HK-2 (cell line): ENCODE results near the gene PLEKHA7.
"Not testable (repeated sequence)": the region's sequence is repeated elsewhere in the genome, so short reads cannot be mapped to it uniquely, and the experiment has no call there.

Source experiments
- DNase-seq: peaks from one replicate; pipeline ENCODE4 v3.0.0-alpha.2; 2018; ENCODE audit not compliant: unreplicated experiment

The PLEKHA7 gene

DNA sequence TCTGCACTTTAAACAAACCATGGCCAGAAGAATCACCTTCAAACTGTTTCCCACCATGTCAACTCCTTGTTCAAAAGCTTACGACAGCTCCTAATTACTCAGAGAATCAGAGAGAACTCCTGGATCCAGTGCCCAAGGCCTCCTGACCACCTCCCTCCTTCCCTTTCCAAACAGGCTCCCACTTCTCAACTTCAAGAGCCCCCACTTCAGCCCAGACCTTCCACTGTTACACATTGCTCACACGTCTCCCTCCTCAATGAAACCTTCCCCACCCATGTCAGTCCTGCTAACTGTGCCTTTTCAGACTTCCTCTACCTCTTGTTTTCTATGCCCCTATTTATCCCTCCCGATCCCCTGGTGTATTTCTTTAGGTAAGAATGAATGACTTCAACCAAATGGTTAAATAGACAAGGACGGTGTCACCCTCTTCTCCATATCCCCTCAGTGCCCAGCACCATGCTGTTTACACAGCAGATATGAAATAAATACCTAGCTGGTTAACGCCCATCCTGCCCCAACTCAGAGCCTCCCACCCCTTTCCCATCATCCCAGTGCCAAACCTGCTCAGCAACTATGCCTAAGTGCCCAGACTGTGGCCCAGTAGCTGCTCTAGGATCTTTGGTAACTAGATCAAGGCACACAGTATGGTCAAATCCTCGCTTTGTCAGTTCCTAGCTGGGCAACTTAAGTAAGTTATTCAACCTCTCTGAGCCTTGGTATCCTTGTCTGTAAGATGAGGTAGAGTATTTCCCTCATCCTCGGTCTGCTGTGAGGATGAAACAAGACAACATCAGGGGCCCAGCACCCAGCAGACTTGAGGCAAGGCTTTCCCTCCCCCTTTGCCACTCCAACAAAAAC is 36.8 kb downstream of the PLEKHA7 start:
- no peak for DNase-seq

DNA sequence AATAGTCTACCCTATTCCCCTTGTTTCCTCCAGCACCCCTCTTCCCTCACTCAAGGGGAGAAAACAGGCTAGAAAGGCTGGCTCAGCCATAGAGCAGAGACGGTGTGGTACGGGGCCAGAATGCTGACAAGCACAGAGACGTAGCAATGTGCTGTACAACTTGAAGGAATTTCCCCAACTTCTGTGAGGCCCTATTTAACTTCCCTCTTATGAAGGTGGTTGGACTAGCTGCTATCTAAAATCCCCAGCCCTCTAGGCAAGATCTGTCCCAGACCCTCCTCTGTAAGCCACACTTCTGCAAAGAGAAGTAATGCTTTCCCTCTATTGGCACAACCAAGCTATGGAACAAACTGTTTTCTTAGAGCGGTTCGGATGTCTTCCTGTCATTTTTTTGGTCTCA is 37.8 kb downstream of the PLEKHA7 start:
- DNase-seq = no peak

DNA sequence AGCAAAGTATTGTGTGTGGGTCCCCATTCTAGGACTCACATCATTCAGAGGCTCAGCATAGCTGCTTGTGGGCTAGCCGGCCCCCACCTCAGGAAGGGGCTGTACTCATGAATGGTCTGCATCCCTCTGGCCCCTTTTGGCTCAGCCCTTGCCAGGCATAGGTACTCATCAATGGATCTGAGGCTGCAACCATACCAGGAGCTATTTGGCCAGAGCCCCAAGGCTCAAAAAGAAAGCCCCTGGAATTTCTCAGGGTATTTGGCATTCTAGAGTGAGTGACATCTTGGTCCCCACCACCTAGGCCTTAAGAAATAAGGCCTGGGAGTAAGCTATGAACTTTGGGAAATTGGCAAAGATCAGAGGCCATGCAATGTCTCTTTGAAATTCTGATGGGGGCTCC is 38.3 kb downstream of the PLEKHA7 start:
- DNase-seq = no peak

DNA sequence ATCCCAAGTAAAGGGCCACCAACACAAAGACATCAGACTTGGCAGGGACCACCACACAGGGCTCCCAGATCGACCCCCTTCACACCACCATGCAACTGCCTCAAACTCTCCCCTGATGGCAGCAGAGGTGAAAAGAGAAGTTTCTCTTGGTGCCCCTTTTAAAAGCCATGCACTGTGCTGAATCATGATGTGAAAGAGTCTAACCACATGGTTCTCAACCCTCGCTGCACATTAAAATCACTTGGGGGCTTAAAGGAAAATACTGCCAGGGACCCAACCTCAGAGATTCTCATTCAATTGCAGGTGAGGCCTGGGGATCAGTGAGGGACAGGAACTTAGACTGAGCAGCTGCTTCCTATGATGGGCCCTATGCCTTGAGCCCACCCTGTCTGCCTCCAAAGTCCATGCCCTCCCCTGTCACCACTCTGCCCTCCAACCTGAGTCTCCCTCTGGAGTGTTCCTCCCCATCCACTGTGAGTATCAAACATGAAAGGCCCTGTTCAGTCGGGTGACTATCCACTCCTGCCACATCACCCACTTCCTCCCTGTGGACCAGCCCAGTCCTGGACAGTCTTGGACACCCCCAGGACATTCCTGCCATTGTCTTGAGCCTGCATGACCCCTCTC is 40.8 kb downstream of the PLEKHA7 start:
- no peak for DNase-seq

DNA sequence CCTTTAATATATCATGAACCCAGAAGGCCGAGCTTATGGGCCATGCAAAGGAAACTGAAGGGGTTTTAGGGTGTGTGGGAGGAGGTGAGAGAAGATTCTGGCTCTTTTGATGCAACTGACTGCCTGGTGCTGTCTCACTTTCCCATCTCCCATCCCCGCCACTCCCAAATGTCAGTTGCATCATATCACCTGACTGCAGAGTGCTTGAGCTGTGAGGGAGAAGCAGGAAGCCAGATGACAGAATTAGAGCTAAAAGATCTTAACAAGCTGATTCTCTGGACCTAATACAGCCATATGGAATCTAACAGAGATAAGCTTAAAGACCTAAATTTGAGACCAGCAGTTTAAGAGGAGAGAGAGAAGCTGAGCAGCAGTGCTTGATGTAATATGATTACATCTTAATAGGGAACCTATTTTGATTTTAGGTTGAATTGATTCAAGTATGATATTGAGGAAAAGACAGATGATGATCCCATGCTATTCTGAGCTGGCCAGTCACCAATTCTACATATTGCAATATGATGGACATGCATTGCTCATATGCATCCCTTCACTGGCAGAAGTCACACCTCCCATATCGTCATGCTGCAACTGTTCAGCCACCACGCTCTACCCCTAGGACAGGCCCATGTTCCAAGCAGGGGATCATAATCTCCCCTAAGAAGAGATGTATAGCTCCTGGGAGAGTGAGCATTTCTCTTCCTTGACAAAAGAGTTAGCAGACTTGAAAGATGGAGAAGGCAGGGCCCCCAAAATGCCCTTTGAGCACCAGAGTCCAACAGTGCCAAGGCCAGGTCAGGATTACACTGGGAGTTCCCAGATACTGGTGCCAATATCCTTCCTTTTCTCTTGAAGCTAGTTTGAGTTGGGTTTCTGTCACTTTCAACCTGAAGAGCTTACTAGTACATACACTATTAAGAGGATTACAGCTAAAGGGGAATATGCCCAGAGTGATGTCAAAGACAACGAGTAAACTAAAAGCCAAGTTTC is 44.9 kb downstream of the PLEKHA7 start:
- DNase-seq = no peak

DNA sequence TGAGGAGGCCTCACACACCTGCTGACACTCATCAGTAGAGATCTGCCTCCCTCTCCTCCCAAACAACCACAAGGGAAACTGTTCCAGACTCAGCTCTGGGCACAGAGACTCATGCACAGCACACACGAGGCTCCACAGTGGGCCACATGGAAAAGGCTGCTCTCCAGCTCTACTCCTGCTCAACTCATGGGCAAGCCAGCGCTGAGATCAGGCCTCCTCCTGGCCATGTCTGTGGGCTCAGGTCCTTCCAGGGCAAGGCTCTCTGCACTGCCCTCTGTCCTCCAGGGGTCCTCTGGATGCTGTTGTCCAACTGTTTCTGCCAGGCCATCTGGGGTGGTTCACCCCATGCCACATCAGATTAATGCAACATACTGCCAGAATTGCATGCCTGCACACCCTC is 46.0 kb downstream of the PLEKHA7 start:
- DNase-seq = no peak

DNA sequence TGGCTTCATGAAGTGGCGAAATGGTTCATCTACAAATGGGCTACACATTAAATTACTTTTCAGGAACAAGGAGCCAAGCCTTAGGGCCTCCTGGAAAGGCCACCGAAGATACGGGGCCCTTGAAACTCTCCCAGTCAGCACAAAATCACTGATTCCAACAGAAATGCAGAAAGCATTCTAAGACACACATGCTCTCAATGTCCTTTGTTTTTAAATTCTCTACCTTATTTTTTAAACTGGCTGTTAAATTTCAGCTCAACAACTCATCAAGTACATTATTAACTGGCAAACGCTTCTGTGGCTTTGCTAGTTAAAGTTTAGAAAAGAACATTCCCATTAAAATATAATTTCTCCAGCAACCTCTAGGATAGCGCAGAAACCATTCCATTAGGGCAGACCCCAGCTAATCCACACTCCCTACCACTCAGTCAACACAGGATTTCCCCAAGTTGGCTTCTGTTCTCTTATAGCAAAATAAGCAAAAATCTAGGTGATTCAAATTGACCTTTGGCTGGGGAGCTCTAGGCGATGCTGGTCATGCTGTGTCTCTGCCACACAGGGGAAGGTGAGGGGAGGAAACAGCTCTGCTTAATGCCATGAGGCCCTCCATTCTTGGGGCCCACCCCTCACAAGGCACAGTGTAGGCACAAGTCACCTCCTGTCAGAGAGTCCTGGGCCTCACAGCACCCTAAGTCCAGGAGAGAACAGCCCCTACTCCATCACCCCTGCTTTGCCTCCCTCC is 47.1 kb downstream of the PLEKHA7 start:
- peak; percentile 12 for DNase-seq

DNA sequence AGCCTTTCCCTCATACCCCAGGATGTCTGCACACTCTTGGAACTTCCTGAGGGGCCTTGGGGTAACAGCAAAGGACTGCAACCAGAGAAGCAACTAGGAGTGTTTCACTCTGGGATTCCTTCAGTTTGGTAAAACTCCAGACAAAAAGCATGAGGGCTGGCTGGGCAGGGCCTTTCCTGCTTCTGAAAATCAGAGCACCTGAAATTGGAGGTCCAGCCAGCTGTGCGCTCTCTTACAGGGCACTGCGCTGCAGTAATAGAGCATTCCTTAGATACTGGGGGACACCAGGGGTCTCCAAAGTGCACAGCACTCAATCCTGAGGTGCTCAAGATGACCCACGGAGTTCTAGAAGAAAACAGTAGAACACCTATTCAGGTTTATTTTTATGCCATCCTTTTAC is 49.7 kb downstream of the PLEKHA7 start:
- DNase-seq = no peak

DNA sequence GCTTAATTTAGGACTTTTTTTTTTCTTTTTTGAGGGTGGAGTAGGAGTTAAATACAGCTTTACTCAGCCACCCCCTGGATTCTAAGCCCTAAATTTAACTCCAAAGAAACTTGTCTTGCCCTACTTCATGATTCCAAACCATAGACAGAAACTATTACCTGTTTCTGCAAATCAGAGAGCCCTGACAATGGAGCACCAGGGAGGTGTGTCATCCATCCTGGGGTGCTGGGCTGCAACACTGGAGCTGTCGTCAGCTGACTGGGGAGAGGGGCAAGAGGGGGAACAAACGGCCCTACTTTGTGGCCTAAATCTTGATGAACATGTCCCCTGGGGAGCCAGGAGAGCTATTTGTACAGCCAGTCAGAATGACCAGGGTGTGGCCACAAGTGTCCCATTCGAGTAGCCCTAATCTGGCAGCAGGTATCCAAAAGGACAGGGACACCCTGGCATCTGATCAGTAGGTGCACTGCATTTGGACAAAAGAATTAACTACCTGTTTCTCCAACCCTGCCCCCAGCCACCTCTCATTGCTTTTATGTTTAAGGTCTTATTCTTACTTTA is 50.8 kb downstream of the PLEKHA7 start:
- no peak for DNase-seq

DNA sequence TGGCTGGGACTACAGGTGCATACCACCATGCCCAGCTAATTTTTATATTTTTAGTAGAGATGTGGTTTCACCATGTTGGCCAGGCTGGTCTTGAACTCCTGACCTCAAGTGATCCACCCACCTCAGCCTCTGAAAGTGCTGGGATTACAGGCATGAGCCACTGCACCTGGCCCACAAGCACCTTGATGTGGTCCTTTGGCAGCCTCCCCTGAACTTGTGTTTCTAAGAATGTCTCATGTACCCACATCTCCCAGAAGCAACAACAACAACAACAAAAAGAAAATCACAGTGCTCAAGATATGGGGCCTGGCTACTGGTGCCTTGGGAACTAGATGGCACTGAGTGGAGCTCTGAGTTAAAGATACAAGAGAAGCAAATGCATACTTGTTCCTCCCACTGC is 51.6 kb downstream of the PLEKHA7 start:
- not testable (repeated sequence) for DNase-seq

DNA sequence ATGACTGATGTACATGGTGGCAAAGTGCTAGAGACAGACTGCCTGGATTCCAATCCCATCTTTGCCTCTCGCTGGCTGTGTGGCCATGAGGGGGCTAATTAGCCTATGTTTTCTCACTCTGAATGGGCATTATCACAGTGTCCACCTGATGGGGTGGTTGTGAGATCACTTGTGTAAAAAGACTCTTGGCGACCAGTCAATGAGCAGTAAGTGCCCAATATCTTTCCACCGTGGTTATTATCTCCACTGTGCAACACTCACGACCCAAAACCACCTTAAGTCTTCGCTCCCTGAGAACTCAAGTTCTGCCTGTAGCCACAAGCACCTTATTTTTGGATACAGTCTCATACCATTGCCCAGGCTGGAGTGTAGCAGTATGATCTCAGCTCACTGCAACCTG is 52.1 kb downstream of the PLEKHA7 start:
- DNase-seq = no peak

DNA sequence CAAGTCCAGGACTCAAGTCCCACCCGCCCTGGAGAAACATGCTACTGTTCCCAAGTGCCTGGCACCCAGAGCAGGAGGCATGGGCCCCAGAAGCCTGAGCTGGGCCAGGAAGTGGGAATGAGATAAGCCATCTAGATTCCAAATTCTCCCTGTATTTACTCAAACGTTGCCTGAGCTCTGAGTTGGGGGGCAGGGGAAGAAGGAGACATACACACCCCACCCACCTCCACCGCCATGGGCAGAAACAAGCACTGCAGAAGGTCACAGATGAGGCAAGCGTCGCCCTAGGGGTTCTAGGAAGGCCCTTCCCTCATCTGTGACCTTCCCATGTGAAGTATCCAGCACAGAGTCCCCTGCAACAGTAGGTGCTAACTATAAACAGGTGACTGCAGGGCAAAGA is 54.0 kb downstream of the PLEKHA7 start:
- no peak for DNase-seq

DNA sequence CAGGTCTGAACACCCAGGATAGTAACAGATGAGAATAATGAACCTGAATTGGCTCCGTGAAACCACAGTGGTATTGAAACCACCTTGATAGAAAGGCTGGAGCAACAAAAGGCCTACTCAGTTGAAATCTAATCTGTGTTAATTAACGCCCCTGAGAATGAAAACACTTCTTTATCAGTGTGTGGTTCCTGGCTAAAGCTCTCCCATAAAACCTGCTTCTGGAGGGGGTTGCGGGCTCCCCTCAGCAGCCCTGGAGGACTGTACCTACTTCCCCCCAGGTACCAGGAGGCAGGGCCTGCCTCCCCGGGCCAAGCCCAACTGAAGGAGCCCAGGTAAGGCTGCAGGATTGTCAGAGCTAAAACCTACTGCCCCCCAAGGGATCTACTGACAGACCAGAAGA is 54.6 kb downstream of the PLEKHA7 start:
- DNase-seq = no peak

DNA sequence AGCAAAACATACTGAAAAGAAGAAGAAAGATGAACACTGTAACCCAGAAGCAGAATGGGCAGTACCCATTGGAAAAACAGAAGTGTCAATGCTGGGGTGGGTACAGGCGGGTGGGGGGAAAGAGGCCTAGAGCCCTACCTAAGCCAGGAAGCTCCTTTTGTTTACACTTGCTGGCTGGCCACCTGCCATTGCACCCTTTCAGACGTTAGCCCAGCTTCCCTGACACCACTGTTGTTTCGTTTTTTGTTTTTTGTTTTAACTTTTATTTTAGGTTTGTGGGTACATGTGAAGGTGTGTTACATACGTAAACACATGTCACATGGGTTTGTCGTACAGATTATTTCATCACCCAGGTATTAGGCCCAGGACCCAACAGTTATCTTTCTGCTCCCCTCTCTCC is 55.4 kb downstream of the PLEKHA7 start:
- no peak for DNase-seq

DNA sequence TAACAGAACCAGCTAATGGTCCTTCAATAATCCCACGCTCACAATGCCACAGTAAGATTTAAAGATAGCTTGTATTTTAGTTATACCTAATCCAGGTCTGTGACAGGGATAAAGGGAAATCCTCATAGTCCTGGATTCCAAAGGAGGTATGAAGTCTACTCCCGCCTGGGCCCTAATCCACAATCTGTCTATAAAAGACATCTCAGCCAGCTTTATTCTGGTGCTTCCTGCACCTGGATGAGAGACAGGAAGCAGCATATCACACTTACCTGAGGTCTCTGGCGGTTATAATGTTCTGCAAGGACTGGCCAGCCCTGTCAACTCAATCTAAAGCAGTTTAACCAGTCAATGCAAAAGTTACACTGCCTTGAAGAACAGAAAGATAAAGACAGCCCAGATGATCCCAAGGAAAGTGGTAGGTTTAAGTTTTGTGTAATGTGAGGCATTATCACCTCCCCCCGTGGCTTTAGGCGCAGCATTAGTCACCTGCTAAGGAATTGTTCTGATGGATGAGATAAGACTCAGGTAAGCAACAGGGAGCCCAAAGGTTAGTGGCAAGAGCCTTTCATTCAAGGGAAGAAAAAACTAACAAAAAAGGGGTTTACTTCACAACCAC is 57.6 kb downstream of the PLEKHA7 start:
- no peak for DNase-seq

DNA sequence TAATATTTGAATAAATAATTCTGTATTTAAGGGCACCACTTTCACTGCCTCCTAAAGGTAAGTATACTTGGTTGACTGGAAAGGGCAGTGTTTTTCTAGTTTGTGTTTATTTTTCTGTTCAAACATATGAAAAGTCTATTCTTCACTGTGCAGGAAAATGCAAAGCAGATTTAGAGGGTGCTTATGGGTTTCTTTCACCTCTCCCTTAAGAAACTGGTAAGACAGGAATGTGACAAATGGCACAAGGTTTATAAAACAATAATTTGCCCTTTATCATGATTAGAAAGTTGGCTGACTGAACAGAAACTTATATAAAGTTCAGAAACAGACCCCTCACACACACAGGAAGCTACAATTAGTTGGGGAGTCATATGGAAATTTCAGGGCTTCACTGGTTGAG is 60.6 kb downstream of the PLEKHA7 start:
- DNase-seq = no peak

DNA sequence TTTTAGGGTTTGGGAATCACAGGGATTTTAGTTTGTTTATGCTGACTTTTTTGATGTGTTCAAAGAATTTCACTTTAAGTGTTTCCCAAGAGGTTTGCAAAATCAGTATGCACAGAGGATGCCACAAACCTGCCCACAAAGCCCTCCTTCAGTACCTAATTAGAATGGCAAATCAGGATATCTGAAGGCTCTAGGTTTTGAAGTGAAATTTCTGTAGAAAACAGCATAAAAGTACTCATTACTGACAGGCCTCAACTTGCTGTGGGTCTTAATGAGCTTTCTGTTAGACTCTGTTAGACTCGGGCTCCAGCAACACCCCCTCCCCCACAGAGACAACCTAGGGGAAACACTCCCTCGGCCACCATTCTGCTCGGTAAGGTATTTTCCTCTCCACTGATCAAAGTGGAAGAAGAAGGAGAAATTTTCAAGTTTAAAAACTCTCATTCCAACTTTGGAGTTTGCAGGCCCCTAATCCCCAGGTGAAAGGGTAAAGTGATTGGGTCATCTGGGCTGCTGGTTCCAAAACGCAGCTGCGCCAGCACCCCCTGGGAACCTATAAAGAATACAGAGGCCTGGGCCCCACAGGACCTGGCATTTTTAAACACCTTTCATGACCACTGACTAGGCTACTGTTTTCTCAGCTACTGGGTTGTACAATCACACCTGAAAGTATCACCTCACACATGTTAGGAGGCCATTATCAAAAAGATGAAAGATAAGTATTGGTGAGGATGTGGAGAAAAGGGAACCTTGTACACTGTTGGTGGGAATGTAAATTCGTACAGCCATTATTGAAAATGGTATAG is 67.5 kb downstream of the PLEKHA7 start:
- DNase-seq = no peak

DNA sequence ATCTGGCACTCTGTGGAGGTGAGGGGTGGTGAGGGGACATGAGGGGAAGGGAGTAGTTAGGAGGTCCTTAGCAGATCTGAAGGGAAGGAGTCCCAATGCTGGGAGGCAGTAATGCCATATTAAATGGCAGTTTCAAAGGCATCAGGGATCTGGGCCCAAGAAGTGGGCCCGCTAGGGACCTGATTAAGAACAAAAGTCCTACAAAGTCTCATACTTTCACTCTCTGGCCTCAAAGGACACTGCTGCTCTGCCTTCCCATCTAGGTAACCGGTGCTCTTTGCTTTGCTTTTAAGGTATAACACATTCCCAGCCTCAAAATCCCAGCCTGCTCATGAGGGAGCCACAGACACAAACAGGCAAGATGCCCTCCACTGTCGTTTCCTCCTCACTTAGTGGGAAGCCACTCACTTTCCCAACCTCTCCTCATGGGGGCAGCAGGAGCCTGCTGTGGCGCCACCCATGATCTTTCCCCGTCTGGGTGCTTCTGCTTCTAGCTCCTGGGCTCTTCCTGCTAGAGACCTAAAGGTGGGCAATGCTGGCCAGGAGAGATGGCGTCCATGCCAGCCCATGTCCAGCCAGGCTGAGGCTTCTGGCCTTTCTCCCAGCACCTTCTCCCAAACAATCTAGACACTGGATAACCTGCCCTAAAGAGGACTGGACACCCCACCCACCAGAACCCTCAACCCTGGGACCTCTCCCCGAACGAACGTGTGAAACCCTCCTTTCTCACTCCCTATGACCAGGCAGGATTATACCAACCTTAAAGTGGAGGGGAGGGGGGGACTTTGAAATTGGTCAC is 68.3 kb downstream of the PLEKHA7 start:
- peak; percentile 60 for DNase-seq

DNA sequence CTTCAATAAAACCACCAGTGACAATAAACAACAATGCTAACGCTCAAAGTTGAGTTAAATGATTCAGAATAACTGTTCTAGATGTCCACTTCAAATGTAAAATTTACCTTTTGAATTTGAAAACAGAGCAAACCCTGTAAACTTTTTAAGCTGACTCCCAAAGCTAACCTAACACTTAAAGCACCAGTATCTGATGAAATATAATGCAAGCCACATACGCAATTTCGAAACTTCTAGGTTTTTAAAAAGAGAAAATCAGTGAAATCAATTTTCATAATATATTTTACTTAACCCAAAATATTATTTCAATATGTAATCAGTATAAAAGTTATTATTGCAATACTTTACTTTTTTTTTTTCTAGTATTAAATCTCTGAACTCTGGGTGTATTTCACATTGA is 71.3 kb downstream of the PLEKHA7 start:
- DNase-seq = no peak
